B cell (primary cell): ENCODE measurements around the gene PRKCA.

Source experiments
- CTCF ChIP-seq: fragments of 200-600 bp; IDR thresholded peaks from one replicate; pipeline ENCODE4 v1.8.0; 2022; ENCODE audit warnings: antibody characterized with exemption, mild to moderate bottlenecking
- EZH2 ChIP-seq: IDR thresholded peaks from 2 replicates; pipeline ENCODE4 v1.6.1; 2012; ENCODE audit warnings: borderline replicate concordance, low read depth, mild to moderate bottlenecking, moderate library complexity, low read length; ENCODE audit not compliant: insufficient read depth, poor library complexity, severe bottlenecking

- no peak for TF ChIP-seq CTCF
- no peak for TF ChIP-seq EZH2
Observed at GRCh38 chr17:66364508-66364907, 62.1 kb downstream of the PRKCA start.
